Hepatocyte (in vitro differentiated cells): ENCODE data around the gene SLC25A10.

Source experiments
- EZH2 ChIP-seq: fragments of 200-600 bp; sonication (generic); IDR thresholded peaks from 2 replicates; pipeline ENCODE4 v1.6.1; 2016; ENCODE audit warnings: antibody characterized with exemption, mild to moderate bottlenecking, borderline replicate concordance
- TF ChIP-seq, protein P1 (sequence below): fragments of 200-600 bp; sonication (generic); IDR thresholded peaks from 2 replicates; pipeline ENCODE4 v1.5.1; 2016; ENCODE audit warnings: antibody characterized with exemption, mild to moderate bottlenecking; ENCODE audit not compliant: poor library complexity

DNA sequence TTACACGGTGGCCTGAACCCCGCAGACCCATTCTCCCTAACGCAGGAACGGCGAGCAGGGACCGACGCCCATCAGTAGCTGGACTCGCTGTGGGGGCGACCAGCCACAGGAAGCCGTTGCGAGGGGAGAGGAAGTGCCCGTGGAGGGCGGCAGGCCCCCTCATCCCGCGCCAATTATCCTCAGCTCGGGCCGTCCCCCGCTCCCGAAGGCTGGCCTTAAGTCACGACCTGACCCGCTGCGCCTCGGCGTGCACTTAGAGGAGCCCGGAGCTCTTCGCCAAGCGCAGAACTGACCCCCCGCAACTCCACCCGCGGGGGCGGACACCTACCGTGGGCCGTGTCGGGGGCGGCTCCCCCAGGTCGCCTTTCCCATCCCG is 28.9 kb upstream of the SLC25A10 start:
- TF ChIP-seq, protein P1, sequence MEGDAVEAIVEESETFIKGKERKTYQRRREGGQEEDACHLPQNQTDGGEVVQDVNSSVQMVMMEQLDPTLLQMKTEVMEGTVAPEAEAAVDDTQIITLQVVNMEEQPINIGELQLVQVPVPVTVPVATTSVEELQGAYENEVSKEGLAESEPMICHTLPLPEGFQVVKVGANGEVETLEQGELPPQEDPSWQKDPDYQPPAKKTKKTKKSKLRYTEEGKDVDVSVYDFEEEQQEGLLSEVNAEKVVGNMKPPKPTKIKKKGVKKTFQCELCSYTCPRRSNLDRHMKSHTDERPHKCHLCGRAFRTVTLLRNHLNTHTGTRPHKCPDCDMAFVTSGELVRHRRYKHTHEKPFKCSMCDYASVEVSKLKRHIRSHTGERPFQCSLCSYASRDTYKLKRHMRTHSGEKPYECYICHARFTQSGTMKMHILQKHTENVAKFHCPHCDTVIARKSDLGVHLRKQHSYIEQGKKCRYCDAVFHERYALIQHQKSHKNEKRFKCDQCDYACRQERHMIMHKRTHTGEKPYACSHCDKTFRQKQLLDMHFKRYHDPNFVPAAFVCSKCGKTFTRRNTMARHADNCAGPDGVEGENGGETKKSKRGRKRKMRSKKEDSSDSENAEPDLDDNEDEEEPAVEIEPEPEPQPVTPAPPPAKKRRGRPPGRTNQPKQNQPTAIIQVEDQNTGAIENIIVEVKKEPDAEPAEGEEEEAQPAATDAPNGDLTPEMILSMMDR: no peak
- TF ChIP-seq EZH2: no peak
